HepG2 (cell line): Measurements from ENCODE around the gene ZPLD1. TPM values are rescaled to one million over a fixed set of nuclear protein-coding genes. Genes with fewer than 3 reads are reported as not detected.

Experiments used
- ATAC-seq: fragments of 200-7000 bp; cut with Tn5 transposase; 3 replicates; pipeline ENCODE4 v1.9.1; 2020; ENCODE audit warnings: mild to moderate bottlenecking, moderate library complexity
- BruUV-seq: library from RNA; stranded (reverse); fragments of 400-500 nt; replicated peaks from 2 replicates; lab custom pipeline; 2021; lab: Mats Ljungman, UMichigan
- CTCF ChIA-PET: fragments of 300-600 bp; formaldehyde crosslinking; extraction: SDS; loops from one replicate; lab custom pipeline; 2021; ENCODE audit warnings: low total read pairs, inconsistent platforms, low intra/inter-chr PET ratio; lab: Yijun Ruan, JAX
- POLR2A ChIA-PET: fragments of 350-600 bp; sonication (Branson Sonifier 250); formaldehyde crosslinking; loops from one replicate; lab custom pipeline; 2020; ENCODE audit warnings: antibody characterized with exemption, inconsistent platforms; lab: Yijun Ruan, JAX
- DNase-seq: peaks from one replicate; pipeline ENCODE4 v3.0.0-alpha.2; 2015; ENCODE audit warnings: low spot score
- FAIRE-seq: peaks from 3 replicates; lab custom pipeline; 2011; peaks lifted over from hg19 to GRCh38; lab: Jason Lieb, UNC
- H2AFZ ChIP-seq: one replicate; pipeline ENCODE4 v1.6.1; 2011; ENCODE audit warnings: low read length, inconsistent platforms
- H3K27ac ChIP-seq: fragments of 300-600 bp; 3 replicates; pipeline ENCODE4 v1.8.0; 2011; ENCODE audit warnings: mixed run types, mild to moderate bottlenecking, mixed read lengths, low read length, inconsistent platforms; ENCODE audit not compliant: insufficient read depth; ENCODE audit errors: extremely low read length
- H3K27me3 ChIP-seq, 2 experiments: fragments of 200-600 bp in 1 of 2; 2 replicates in 1 of 2; 3 replicates in 1 of 2; pipeline versions ENCODE4 v1.6.0 to v1.8.0; 2011; ENCODE audit warnings: low read length in 2 of 2, mild to moderate bottlenecking in 2 of 2, moderate library complexity in 2 of 2, inconsistent platforms in 1 of 2; ENCODE audit not compliant: insufficient read depth in 2 of 2, control insufficient read depth in 1 of 2
- H3K36me3 ChIP-seq, 2 experiments: fragments of 200-600 bp in 1 of 2; replicated peaks in 1 of 2; 2 replicates in 1 of 2; 3 replicates in 1 of 2; pipeline versions ENCODE4 v1.5.1 to v1.8.0; 2011; ENCODE audit warnings: low read length in 2 of 2, inconsistent platforms in 1 of 2; ENCODE audit not compliant: insufficient read depth in 2 of 2, control insufficient read depth in 1 of 2
- H3K4me1 ChIP-seq: 2 replicates; pipeline ENCODE4 v1.5.1; 2012; ENCODE audit warnings: low read length, inconsistent platforms; ENCODE audit not compliant: insufficient read depth
- H3K4me2 ChIP-seq: 2 replicates; pipeline ENCODE4 v1.6.0; 2011; ENCODE audit warnings: low read depth, low read length, inconsistent platforms
- H3K4me3 ChIP-seq, 3 experiments: fragments of 200-600 bp in 1 of 3; sonication (generic), shearing (Covaris generic) in 1 of 3; replicated peaks in 1 of 3; 2 replicates each; pipeline ENCODE4 v1.5.1; 2011 to 2016; ENCODE audit warnings: low read length in 3 of 3, inconsistent platforms in 2 of 3, low read depth in 2 of 3, mild to moderate bottlenecking in 2 of 3, control low read depth in 1 of 3, mixed read lengths in 1 of 3; ENCODE audit not compliant: insufficient read depth in 1 of 3
- H3K79me2 ChIP-seq: one replicate; pipeline ENCODE4 v1.6.1; 2011; ENCODE audit warnings: low read length, inconsistent platforms; ENCODE audit not compliant: insufficient read depth
- H3K9ac ChIP-seq: 2 replicates; pipeline ENCODE4 v1.6.0; 2011; ENCODE audit warnings: mild to moderate bottlenecking, low read depth, low read length, inconsistent platforms; ENCODE audit not compliant: insufficient read depth
- H3K9me3 ChIP-seq: 2 replicates; pipeline ENCODE4 v1.5.1; 2012; ENCODE audit warnings: mild to moderate bottlenecking, low read length
- H4K20me1 ChIP-seq: 2 replicates; pipeline ENCODE4 v1.6.0; 2011; ENCODE audit warnings: inconsistent platforms, mild to moderate bottlenecking, low read length, moderate library complexity; ENCODE audit not compliant: insufficient read depth
- MED8 ChIP-seq: sonication (generic); formaldehyde crosslinking; IDR thresholded peaks from 2 replicates; pipeline ENCODE4 v1.8.1; 2023; ENCODE audit warnings: mild to moderate bottlenecking, missing genetic modification reagents; ENCODE audit not compliant: insufficient replicate concordance
- NR2F2 ChIP-seq: IDR thresholded peaks from 2 replicates; pipeline ENCODE4 v1.6.1; 2012; ENCODE audit warnings: low read depth, inconsistent platforms, borderline replicate concordance
- PHF8 ChIP-seq: sonication (generic); formaldehyde crosslinking; IDR thresholded peaks from 2 replicates; pipeline ENCODE4 v1.5.0; 2020; ENCODE audit warnings: missing genetic modification reagents
- SP1 ChIP-seq, 2 experiments: fragments of 450-650 bp in 1 of 2; sonication (generic) in 1 of 2; formaldehyde crosslinking in 1 of 2; IDR thresholded peaks; 2 replicates each; pipeline versions ENCODE4 v1.4.0 to v1.6.1; 2016 to 2020; ENCODE audit warnings: missing genetic modification reagents in 1 of 2
- TFAP4 ChIP-seq: sonication (generic); IDR thresholded peaks from 2 replicates; pipeline ENCODE4 v1.6.1; 2016; ENCODE audit warnings: low read depth, borderline replicate concordance
- THAP11 ChIP-seq: IDR thresholded peaks from 2 replicates; pipeline ENCODE4 v1.6.1; 2016; ENCODE audit warnings: missing biosample characterization, missing genetic modification reagents
- ZFP90 ChIP-seq: sonication (generic); formaldehyde crosslinking; IDR thresholded peaks from 2 replicates; pipeline ENCODE4 v1.8.0; 2022; ENCODE audit warnings: missing genetic modification reagents, mild to moderate bottlenecking, inconsistent platforms, borderline replicate concordance
- ZHX1 ChIP-seq: sonication (generic); formaldehyde crosslinking; IDR thresholded peaks from 2 replicates; pipeline ENCODE4 v1.8.1; 2022; ENCODE audit warnings: low read depth, mild to moderate bottlenecking, missing genetic modification reagents
- ZNF75D ChIP-seq: sonication (generic); formaldehyde crosslinking; IDR thresholded peaks from 2 replicates; pipeline ENCODE4 v1.8.1; 2023; ENCODE audit warnings: missing genetic modification reagents, mild to moderate bottlenecking, borderline replicate concordance
- ZSCAN25 ChIP-seq: sonication (generic); formaldehyde crosslinking; IDR thresholded peaks from 2 replicates; pipeline ENCODE4 v1.8.0; 2022; ENCODE audit warnings: mild to moderate bottlenecking, missing genetic modification reagents
- WGBS: methylation state at CpG from one replicate; pipeline ENCODE4 v1.1.6; 2017; ENCODE audit warnings: low lambda C conversion rate; 5-methylcytosine and 5-hydroxymethylcytosine counted together
- in situ Hi-C: cut with HindIII; loops from 2 replicates; pipeline ENCODE4 v1.10.0; 2017; ENCODE audit warnings: low pct_unique_long_range_greater_than_20kb; ENCODE audit not compliant: extremely low pct_ligation_motif_present
- intact Hi-C: fragments of 100-400 bp; cut with micrococcal nuclease; formaldehyde crosslinking; loops from one replicate; pipeline ENCODE4 v1.10.0; 2022; ENCODE audit not compliant: unreplicated experiment
- polyA plus RNA-seq, 8 experiments: library from polyadenylated mRNA; depleted of rRNA in 3 of 8; stranded (reverse) in 7 of 8; unstranded in 1 of 8; fragments of >200 nt; fragmentation: Illumina TruSeq in 4 of 8; extraction: Trizol in 4 of 8; gene quantifications; 2 replicates each; pipeline versions ENCODE4 v1.2.1 to v1.2.3, GENCODE V29; 2011 to 2016; ENCODE audit warnings: low read depth in 4 of 8, missing spikeins in 1 of 8, mixed read lengths in 1 of 8; ENCODE audit not compliant: insufficient read depth in 1 of 8
- total RNA-seq, 5 experiments: library from RNA; depleted of rRNA; stranded (reverse); fragments of >200 nt; fragmentation: Illumina TruSeq; extraction: Trizol; gene quantifications; 2 replicates each; pipeline ENCODE4 v1.2.3, GENCODE V29; 2016; ENCODE audit warnings: low read depth in 1 of 5

ZPLD1 gene
- total and polyA plus RNA-seq, 2 of the 13 experiments (the other 11 are each of a cell fraction or from before 2014, with no cell fraction given): not detected

DNA sequence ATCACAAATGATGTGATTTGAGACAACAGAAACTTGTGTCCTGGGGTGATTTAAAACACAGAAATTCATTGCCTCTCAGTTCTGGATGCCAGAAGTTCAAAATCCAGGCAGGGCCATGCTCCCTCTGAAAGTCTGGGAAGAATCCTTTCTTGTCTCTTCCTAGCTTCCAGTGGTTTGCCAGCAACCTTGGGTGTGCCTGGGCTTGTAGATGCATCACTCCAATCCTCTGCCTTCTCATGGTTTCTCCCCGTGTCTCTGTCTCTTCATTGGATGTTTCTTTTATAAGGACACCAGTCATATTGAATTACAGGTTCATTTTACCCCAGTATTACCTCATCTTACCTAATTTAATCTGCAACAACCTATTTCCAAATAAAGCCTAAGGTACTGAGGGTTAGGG, 16.7 kb downstream of the ZPLD1 start (continued):
- TF ChIP-seq SP1 (IDR thresholded peaks at IDR 0.05) (no peak), SP1 (CRISPR knock-in tag; IDR thresholded peaks at IDR 0.05) (no peak), PHF8 (CRISPR knock-in tag) (no peak), ZFP90 (CRISPR knock-in tag) (no peak), ZSCAN25 (no peak), TFAP4 (no peak), THAP11 (CRISPR knock-in tag) (no peak), ZHX1 (CRISPR knock-in tag) (no peak)

GRCh38 chr3:102454181-102454580, 19.4 kb downstream of the ZPLD1 start:
- H3K4me2 ChIP-seq: no peak overlapping the region
- no TSS peak for BruUV-seq
- H4K20me1 ChIP-seq: no peaks in the 10 kb centered on the region
- in situ Hi-C loops: no loop called here
- H3K36me3 ChIP-seq: no peaks in the 10 kb centered on the region
- ChIA-PET CTCF (no interaction called here), POLR2A (no interaction called here)
- no peaks in the 10 kb centered on the region for H3K4me1 ChIP-seq
- WGBS: 2% methylated on average over 3 of the region's 3 CpGs
- no peak overlapping the region for H2AFZ ChIP-seq
- no peak for FAIRE-seq
- no peak for ATAC-seq
- no peak overlapping the region for H3K4me3 ChIP-seq
- H3K9ac ChIP-seq: no peak overlapping the region
- intact Hi-C loops: no loop called here
- DNase-seq: no peak
- H3K27me3 ChIP-seq: no peaks in the 10 kb centered on the region
- no peak overlapping the region for H3K27ac ChIP-seq
- TF ChIP-seq NR2F2 (no peak), ZNF75D (CRISPR knock-in tag) (no peak), MED8 (no peak)
- no peaks in the 10 kb centered on the region for H3K9me3 ChIP-seq
- H3K79me2 ChIP-seq: no peaks in the 10 kb centered on the region
